Measurements from ENCODE around the gene TRHDE.

The TRHDE gene, protein sequence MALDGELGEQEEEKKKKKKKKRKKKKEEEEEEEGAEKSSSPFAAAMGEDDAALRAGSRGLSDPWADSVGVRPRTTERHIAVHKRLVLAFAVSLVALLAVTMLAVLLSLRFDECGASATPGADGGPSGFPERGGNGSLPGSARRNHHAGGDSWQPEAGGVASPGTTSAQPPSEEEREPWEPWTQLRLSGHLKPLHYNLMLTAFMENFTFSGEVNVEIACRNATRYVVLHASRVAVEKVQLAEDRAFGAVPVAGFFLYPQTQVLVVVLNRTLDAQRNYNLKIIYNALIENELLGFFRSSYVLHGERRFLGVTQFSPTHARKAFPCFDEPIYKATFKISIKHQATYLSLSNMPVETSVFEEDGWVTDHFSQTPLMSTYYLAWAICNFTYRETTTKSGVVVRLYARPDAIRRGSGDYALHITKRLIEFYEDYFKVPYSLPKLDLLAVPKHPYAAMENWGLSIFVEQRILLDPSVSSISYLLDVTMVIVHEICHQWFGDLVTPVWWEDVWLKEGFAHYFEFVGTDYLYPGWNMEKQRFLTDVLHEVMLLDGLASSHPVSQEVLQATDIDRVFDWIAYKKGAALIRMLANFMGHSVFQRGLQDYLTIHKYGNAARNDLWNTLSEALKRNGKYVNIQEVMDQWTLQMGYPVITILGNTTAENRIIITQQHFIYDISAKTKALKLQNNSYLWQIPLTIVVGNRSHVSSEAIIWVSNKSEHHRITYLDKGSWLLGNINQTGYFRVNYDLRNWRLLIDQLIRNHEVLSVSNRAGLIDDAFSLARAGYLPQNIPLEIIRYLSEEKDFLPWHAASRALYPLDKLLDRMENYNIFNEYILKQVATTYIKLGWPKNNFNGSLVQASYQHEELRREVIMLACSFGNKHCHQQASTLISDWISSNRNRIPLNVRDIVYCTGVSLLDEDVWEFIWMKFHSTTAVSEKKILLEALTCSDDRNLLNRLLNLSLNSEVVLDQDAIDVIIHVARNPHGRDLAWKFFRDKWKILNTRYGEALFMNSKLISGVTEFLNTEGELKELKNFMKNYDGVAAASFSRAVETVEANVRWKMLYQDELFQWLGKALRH

DNA sequence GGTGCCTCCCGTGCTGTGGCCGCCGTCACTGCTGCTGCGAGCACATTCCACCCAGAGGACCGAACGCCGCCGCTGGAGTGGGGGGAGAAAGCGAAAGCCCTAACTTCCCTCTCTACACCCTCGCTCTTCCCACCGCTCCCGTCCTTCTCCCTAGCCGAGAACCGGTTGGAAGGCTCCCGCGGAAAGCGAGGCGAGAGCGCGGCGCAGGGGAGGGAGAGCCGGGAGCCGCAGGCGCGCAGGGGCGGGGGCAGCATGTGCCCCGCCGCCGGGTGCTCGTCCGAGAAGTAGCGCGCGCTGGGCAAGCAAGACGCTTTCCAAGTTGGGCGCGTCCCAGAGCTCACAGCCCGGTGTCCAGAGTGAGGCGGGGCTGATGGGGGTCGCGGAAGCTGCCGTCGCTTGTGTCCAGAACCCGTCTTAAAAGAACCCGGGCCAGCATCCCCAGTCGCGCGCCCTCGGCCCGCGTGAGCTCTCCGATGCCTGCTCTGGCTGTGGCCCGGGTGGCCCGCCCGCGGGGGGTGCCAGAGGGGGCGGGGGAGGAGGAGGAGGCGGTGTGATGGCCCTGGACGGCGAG is at the start of gene TRHDE:
TRHDE (plus strand) TSS at position 280 of the 571 bp plus-strand sequence; CDS start at position 554, 274 bp downstream.
- Histone ChIP-seq H3K4me3 (ENCODE audit: low read depth, low read length) (peak within 1 kb of the TSS; percentile 56), H3K27ac (peak within 1 kb of the TSS; percentile 74), H3K27me3 (ENCODE audit: insufficient read depth, low read depth, severe bottlenecking) (no peaks in the 10 kb centered on the region), H3K36me3 (no peaks in the 10 kb centered on the region), H3K9me3 (ENCODE audit: severe bottlenecking) (no peaks in the 10 kb centered on the region)
- DNase-seq: peak; percentile 54
- TF ChIP-seq, protein P1, sequence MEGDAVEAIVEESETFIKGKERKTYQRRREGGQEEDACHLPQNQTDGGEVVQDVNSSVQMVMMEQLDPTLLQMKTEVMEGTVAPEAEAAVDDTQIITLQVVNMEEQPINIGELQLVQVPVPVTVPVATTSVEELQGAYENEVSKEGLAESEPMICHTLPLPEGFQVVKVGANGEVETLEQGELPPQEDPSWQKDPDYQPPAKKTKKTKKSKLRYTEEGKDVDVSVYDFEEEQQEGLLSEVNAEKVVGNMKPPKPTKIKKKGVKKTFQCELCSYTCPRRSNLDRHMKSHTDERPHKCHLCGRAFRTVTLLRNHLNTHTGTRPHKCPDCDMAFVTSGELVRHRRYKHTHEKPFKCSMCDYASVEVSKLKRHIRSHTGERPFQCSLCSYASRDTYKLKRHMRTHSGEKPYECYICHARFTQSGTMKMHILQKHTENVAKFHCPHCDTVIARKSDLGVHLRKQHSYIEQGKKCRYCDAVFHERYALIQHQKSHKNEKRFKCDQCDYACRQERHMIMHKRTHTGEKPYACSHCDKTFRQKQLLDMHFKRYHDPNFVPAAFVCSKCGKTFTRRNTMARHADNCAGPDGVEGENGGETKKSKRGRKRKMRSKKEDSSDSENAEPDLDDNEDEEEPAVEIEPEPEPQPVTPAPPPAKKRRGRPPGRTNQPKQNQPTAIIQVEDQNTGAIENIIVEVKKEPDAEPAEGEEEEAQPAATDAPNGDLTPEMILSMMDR (IDR thresholded peaks at IDR 0.05; ENCODE audit: low read depth, low read length): no peak

DNA sequence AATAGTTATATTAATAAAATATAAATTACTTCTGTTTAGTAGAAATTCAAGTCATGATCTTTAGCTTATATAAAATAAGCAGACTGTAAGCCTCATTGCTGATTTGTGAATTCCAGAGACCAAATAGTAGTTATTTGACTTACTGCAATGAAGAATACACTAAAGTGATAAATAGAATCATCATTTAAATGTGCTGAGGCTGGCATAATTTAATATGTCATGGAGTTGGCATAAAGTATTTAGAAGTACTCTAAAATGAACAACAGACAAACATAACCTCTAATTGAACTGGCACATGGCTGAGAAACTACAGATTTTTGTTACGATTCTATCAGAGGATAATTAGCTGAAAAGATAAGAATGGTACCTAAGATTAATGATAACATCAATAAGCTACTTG is 45.7 kb upstream of the TRHDE start:
- no peak for DNase-seq
- H3K9me3 ChIP-seq (ENCODE audit: severe bottlenecking): no peaks in the 10 kb centered on the region
- H3K27me3 ChIP-seq (ENCODE audit: insufficient read depth, low read depth, severe bottlenecking): no peaks in the 10 kb centered on the region
- no peak overlapping the region for H3K27ac ChIP-seq
- no peak overlapping the region for H3K4me3 ChIP-seq (ENCODE audit: low read depth, low read length)
- no peaks in the 10 kb centered on the region for H3K36me3 ChIP-seq
- TF ChIP-seq, protein P1 (IDR thresholded peaks at IDR 0.05; ENCODE audit: low read depth, low read length): no peak

DNA sequence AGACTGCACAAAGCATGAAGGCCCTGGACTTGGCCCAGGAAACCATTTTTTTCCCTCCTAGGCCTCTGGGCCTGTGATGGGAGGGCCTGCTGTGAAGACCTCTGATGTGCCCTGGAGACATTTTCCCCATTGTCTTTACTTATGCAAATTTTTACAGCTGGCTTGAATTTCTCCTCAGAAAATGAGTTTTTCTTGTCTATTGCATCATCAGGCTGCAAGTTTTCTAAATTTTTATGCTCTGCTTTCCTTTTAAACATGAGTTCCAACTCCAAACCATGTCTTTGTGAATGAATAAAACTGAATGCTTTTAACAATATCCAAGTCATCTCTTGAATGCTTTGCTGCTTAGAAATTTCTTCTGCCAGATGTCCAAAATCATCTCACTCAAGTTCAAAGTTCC is 43.7 kb upstream of the TRHDE start:
- Histone ChIP-seq H3K27me3 (ENCODE audit: insufficient read depth, low read depth, severe bottlenecking) (no peaks in the 10 kb centered on the region), H3K36me3 (no peaks in the 10 kb centered on the region), H3K27ac (no peak overlapping the region), H3K9me3 (ENCODE audit: severe bottlenecking) (no peaks in the 10 kb centered on the region), H3K4me3 (ENCODE audit: low read depth, low read length) (no peak overlapping the region)
- TF ChIP-seq, protein P1 (IDR thresholded peaks at IDR 0.05; ENCODE audit: low read depth, low read length): no peak
- DNase-seq: no peak

DNA sequence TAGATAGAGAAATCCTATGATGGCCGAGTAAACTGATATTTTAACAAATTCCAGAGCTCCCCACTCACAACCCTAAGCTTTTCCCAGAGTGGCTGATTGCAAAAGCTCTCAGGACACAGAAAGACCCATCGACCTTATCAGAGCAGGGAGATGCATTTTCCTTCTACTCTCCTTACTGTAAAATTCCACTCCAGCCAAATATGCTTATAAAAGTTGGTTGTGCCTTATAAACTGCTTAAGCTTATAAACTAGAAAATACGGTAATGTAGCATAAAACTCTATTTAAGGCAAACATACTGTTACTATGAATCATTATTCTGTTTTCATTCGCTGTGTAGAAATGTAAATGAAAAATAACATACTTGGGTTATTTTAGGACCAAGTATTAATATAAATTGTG is 41.6 kb upstream of the TRHDE start:
- H3K4me3 ChIP-seq (ENCODE audit: low read depth, low read length): no peak overlapping the region

DNA sequence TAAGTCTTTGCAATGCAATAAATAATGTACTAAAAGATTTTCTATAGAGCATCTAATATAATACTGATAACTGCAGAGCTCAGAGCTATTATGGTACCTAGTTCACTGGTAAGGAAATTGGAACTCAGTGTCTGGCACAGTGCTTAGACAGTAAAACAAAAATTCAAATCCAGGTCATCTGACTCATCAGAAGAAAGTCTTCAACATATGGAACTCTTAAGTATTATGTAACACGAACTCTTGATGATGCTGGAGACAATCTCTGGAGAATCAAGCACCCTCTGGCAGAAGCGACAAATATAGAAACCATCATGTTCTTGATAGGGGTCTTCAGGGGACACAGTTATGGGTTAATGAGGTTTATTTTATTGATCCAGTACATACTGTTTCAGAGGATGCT is 37.3 kb upstream of the TRHDE start:
- no peak for DNase-seq
- TF ChIP-seq, protein P1 (IDR thresholded peaks at IDR 0.05; ENCODE audit: low read depth, low read length): no peak

More for the DNA sequence above, 41.6 kb upstream of the TRHDE start:
- no peak overlapping the region for H3K27ac ChIP-seq
- H3K9me3 ChIP-seq (ENCODE audit: severe bottlenecking): no peaks in the 10 kb centered on the region
- H3K36me3 ChIP-seq: no peaks in the 10 kb centered on the region
- TF ChIP-seq, protein P1 (IDR thresholded peaks at IDR 0.05; ENCODE audit: low read depth, low read length): no peak
- DNase-seq: no peak
- no peaks in the 10 kb centered on the region for H3K27me3 ChIP-seq (ENCODE audit: insufficient read depth, low read depth, severe bottlenecking)

More for the DNA sequence above, 37.3 kb upstream of the TRHDE start:
- Histone ChIP-seq H3K9me3 (ENCODE audit: severe bottlenecking) (no peaks in the 10 kb centered on the region), H3K27me3 (ENCODE audit: insufficient read depth, low read depth, severe bottlenecking) (no peaks in the 10 kb centered on the region), H3K36me3 (no peaks in the 10 kb centered on the region), H3K27ac (no peak overlapping the region), H3K4me3 (ENCODE audit: low read depth, low read length) (no peak overlapping the region)

Data from WERI-Rb-1 (cell line).